Measurements from ENCODE around the gene ZNF578.
"Not testable (repeated sequence)": the region's sequence is repeated elsewhere in the genome, so short reads cannot be mapped to it uniquely, and the experiment has no call there.

- TF ChIP-seq ZNF274 (IDR thresholded peaks at IDR 0.05; ENCODE audit: low read depth, low read length); YY1 (IDR thresholded peaks at IDR 0.05; ENCODE audit: insufficient read depth, insufficient read length); SUZ12 (IDR thresholded peaks at IDR 0.05; ENCODE audit: extremely low read depth, insufficient read depth, insufficient read length): not testable (repeated sequence)
These were observed 31.7 kb downstream of the ZNF578 start for GRCh38 chr19:52485064-52485463.

All from NT2/D1 (cell line).